NOMO-1 treated with DMSO at 0.1 percent for 48 hours (cell line): Measurements from ENCODE around the gene FBXL14.

Source experiments
- DNase-seq: peaks from one replicate; lab custom pipeline; 2025; ENCODE audit not compliant: unreplicated experiment; lab: John Stamatoyannopoulos, UW

The FBXL14 gene, protein sequence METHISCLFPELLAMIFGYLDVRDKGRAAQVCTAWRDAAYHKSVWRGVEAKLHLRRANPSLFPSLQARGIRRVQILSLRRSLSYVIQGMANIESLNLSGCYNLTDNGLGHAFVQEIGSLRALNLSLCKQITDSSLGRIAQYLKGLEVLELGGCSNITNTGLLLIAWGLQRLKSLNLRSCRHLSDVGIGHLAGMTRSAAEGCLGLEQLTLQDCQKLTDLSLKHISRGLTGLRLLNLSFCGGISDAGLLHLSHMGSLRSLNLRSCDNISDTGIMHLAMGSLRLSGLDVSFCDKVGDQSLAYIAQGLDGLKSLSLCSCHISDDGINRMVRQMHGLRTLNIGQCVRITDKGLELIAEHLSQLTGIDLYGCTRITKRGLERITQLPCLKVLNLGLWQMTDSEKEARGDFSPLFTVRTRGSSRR

DNA sequence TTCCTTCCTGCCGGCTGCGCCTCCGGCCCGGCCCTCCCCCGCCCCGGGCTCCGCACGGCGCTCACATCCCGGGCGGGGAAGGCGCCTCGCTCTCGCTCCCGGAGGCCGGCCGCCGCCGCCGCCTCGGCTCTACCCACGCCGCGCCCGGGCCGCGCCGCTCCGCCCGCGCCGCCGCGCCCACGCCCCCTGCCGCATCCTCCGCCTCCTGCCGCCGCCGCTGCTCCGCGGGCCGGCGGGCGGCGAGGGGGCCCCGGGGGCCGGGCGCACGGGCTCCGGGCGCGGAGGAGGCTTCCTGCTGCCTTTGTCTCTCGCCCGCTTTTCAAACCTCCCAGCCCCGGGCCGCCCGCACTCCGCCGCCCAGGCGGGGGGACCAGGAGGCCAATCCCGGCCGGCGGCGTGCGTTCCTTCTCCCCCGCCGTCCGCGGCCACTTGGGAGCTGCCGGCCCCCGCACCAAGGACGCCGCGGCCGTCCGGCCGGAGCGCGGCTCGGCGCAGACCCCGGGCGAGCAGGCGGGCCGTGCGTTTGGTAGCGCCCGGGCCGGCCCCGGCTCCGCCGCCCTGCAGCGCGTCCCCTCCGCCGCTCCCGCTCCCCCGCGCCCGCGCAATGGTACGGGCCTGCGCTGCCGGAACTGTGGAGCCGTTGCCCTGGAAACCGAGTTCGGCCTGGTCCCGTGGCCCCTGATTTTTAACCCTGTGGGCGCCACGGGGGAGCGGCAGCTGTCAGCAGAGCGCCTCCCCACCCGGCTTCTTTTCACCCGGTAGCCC, at the start of gene FBXL14:
FBXL14 (minus strand) TSS at position 321 of the 765 bp plus-strand sequence. CDS start 515 bp downstream, outside the sequence.
- DNase-seq = peak; percentile 80

DNA sequence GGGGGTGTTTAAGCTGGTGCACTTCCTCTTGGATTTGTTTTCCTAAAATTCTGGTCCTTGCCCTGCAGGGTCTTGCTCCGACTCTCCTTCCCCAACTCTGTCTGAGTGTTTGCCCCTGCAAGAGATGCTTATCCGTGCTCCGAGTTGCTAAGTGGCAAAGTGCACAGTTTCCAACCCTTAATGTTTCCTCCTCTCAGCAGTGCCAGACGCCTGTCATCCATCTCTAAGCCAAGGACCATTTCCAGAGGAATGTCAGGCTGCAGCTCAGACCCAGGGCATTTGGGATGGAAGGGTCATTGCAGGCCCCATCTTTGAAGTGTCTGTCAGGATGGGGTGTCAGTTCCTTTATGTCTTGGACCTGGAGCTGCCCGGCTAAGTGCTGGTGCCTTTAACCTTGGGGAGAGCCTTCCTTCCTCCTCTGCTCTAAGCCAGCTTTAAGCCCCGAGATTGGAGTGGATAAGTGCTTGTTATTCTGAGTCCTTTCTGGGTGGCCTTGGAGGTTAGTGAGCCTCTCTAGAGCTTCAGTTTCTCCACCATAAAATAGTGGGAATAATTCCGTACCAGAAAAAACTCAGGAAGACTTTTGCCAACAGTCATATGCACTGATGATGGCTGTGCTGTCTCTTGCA, 49.6 kb upstream of the FBXL14 start:
- DNase-seq = no peak

DNA sequence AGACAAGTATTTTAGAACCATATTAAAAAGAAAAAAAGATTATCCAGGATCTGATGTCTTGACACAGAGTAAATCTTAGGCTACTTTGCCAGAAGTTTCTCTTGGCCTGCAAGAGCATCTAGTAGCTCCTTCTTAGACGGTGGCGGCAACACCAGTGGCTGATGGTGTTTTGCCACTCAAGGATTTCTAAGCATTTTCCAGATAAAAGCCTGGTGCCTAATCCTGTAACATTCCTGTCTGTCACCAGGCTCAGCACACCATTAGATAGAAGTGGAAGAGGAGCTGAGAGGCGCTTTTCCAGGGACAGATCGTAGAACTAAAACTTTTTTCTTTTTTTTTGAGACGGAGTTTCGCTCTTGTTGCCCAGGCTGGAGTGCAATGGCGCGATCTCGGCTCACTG, 48.7 kb upstream of the FBXL14 start:
- DNase-seq = no peak

DNA sequence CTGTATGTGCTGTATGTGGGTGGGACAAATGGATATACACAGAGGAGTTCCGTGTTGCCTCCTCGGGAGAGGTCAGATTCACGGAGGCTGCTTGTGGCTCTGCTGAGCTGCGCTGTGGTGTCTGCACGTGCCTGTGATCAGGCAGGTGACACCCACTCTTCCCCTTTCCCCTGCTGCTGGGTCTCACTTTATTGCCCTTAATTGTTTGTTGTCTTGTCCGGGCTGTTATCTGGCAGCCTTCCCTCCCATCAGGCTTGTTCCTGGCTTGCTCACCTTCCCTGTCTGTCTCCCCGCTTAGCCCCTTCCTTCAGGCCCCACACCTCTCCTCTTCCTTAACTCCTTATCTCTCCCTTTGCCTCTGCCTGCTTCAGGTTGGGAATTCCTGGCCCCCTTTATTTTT, 48.1 kb upstream of the FBXL14 start:
- no peak for DNase-seq

DNA sequence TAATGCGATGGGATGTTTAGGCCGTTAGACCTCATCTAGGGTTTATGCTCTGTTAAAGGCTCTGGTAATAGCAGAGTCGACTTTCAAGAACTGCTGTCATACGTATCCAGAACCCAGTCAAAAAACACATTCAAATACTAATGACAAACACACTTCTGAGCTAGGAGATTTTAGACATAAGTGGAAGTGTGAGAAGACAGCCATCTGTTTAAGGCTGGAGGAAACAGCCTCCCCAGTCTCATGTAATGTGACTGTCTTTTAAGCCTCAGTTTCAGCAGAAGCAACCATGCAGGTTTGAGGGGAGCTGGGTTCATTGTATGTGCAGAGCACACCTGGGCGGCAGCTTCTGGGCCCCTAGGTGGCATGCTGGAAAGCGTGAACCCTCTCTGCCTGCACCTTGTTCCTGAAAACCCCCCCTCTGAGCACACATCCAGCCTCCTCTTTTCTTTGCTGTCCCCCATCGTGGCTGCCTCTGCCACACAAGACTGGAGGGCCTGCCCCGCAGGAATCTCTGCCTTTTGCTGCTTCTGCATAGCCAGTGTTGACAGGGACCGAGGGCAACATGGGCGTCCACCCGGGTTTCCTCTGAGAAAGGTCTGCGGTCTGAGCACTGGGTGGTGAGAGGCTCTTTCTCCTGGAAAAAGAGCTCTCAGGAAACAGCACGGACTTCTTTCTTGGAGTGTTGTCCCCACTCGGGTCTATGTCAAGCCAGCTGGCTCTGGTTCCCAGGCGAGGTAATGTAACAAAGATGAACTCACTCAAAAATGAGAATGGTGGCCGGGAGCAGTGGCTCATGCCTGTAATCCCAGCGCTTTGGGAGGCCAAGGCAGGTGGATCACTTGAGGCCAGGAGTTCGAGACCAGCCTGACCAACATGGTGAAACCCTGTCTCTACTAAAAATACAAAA, 46.2 kb upstream of the FBXL14 start:
- no peak for DNase-seq

DNA sequence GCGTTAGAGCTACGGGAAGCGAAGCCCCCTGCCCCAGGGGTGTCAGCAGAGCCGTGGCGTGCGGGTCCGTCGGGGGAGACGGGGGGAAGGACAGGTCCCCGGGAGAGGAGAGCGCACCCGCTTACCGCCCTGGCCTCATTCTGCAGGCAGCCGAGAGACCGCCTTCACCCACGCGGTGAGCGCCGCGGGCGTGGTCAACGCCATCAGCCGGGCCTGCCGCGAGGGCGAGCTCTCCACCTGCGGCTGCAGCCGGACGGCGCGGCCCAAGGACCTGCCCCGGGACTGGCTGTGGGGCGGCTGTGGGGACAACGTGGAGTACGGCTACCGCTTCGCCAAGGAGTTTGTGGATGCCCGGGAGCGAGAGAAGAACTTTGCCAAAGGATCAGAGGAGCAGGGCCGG, 45.2 kb upstream of the FBXL14 start:
- DNase-seq = no peak

DNA sequence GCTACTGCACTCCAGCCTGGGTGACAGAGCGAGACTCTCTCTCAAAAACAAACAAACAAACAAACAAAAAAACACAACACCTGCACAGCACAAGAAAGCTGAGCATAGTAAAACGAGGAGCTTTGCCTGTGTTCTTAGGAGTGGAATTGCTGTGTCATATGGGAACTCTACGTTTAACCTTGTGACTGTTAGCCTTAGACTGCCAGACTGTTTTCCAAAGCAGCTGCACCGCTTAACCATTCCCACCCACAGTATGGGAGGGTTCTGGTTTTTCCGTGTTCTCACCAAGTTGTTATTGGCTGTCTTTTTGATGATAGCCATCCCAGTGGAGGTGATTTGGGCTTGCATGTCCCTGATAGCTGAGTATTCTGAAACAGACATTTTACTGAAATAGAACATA, 43.8 kb upstream of the FBXL14 start:
- no peak for DNase-seq

DNA sequence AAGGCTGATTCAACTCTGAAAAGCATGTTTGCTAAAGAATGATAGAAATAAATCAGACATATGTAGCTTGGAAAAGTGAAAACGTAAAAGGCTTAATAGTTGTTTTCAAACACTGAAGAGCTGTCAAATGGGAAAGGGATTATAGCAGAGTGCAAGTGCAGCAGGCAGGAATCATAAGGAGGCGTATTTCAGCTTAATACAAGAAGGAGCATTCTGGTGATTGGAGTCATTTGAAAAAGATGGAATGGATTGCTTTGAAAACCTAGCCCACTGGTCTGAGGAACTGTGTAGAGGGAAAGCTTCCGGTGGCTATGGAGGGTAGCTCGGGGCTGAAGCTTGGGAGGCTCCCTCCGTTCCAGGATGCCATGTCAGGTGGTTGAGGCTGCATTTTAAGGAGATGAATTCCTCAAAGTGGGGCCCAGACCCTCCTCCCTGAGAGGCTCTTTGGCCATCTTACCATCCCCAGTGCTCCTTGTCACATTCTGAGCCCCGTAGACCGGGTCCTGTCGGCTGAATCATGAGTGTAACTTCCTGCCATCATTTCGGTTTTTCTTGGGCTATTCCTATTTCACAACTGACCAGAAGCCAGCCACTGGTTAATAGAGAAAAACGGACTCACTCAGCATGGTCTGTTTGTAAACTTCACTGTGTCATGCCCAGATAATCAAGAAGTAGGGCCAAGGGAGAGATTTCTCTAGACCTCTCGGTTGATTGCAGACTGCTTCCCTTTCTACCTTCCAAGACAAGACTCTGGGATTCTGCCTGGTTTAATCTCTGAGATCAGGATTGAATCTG, 41.1 kb upstream of the FBXL14 start:
- peak; percentile 65 for DNase-seq

DNA sequence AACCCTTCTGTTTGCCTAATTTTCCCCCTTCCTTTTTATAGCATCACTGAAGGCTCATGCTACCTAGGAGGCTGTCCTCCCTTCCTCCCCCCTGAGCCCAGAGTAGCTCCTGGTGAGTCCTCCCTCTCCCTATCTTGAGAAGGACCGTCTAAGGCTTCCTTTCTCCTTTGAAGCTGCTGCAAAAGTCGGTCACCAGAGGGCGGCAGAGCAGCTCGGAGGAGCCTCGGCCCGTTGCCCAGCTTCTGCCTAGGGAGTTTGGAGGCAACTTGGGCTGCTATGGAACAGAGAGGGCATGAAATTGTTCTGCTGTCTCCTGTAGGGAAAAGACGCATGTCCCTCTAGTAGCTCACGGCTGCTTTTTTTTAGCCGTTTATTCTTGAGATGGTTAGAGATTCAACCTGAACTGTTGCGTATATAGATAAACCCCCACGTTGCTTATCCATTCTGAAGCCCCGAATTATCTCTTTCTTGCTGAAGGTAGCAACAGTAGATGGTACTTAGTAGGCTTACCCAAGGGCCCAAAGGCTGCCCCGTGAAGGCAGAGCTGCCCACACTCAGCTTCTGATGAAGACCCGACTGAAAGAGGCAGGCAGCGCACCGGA, 40.3 kb upstream of the FBXL14 start:
- peak; percentile 84 for DNase-seq

DNA sequence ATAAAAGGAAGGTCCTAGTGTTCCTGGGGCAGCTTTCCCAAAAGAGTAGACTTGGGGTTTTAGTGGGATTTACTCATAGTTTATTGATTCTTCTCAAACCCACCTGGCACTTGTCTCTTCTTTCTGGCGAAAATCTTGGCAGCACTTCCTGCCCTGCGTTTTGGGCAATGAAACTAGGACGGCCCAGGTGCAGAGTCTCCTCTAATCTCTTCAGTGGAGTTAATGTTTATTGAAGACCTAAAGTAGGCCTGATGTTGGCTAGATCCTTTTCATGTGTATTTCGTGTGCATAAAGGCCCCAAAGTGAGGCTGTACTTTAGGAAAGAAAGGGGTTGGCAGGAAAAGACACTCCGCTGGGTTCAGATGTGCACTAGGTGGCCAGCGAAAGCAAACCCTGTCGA, 39.8 kb upstream of the FBXL14 start:
- DNase-seq = no peak

DNA sequence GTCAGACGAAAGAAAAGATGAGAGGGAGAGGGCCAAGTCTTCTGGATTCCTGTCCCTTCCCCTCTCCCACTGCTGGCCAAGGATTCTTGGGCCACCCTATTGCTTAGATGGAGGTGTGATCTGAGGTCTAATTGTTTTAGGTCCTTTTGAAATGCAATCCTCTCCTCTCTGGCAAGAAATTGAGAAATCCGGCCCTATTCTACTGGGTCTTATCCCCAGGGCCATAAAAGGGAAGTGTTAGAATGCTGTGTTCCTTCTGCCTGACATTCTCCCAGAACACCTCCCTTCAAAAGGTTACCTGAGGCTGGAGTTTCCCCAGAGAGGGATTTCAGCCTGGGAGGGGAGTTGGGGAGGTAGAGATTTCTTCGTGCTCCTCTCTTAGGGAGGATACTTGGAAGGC, 39.1 kb upstream of the FBXL14 start:
- peak; percentile 71 for DNase-seq

DNA sequence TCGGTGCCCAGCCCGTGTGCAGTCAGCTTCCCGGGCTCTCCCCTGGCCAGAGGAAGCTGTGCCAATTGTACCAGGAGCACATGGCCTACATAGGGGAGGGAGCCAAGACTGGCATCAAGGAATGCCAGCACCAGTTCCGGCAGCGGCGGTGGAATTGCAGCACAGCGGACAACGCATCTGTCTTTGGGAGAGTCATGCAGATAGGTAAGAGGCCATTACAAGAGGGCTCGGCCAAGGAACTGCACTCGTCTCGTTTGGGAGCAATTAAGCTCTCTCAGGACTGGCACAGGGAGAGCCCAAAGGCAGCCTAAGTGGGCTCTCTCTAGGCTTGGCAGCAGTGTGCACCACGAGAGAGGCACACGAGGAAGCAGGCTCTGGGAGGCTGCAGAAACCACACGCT, 38.3 kb upstream of the FBXL14 start:
- DNase-seq = no peak

DNA sequence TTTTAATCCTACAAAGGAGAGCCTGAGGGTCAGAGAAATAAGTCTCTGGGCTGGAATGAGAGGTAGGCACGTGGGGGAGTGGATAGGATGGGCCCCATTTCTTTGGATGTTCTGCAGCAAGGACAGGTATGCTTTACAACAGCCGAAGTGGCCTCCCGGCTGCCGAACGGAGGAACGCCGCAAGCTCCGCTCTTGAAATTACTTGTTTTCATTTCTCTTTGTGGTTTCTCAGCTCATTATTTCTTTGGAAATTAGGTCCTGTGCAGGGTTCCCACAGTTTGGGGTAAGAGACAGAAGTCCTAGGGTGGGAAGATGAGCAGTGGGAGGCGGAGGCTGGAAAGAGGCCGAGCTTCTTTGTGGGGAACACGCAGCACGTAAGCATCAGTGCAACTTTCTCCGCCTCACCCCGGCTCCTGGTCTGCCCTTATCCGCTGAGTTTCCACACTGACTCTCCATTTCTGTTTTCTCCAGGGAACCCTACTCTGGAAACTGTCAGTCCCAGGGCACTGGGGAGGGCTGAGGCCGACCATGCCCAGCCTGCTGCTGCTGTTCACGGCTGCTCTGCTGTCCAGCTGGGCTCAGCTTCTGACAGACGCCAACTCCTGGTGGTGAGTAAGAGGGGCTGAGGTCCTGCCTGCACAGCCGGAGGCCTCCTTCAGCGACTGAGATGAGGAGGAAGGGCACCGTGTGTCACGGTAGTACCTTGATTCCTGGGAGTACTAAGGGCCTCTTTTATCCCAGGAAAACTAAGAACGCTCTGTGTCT, 36.6 kb upstream of the FBXL14 start:
- DNase-seq = no peak

DNA sequence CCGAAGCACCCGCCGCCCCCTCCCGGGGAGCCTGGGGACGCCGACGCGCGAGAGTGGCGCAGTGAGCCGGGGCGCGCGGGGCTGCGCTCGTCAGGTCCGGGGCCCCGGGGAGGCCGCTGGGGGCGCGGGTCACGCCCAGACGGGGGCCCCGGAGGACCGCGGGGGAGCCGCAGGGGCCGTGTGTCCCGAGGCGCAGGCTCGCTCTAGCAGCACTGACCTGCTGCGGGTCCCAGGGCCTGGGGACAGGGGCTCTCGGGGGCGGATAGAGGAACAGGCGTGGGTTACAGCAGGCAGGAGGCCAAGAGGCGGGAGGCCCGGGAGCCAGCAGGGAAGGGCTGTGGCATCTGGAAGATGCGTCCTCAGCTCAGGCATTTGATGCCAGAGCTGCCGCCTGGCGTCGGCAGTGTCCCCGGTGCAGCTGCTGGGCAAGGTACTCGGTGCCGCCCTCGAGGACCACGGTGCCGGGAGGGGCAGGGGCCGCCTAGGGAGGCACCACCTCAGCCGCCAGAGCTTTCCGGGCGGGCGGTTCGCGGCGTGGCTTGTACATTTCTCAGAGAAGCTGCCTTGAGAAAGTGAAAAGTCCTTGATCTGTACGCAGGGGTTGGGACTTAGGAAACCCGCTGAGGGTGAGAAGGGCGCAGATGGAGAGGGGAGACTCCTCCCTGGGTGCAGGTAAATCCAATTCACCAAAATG, 35.9 kb upstream of the FBXL14 start:
- peak; percentile 11 for DNase-seq

DNA sequence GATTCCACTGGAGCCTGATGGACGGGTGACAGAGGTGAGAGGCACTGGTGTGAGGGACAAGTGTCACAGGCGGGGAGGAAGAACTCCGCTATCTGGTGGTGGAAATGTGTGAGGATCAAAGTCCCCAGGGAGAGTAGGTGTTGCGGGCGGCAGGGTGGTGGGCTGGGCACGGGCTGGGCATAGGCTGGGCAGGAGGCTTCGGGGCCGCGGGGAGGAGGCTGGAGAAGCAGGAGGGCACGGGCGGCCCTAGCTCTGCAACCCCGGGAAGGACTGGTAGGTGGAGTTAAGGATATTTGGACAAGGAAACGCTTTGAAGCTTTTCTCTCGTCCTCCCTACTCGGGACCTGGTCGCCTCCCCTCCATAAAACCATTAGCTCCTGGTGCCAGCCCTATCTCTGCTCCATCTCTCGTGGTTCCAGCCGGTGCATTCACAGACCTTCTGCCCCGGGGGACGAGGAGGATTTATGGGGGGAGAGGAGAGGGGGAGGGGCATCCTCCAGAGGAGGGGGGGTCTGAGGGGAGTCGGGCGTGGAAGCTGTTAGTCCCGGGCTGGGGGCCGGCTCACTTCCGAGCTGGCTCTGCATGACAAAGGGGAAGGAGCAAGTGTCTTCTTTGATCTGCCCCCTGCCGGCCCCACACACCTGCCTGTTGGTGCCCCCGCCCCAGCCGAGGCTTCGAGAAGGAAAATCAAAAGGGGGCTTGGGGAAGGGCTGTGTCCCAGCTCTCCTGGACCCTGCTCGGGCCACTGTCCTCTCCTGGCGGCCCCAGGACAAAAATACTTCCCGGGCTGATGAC, 35.2 kb upstream of the FBXL14 start:
- DNase-seq = peak; percentile 40

DNA sequence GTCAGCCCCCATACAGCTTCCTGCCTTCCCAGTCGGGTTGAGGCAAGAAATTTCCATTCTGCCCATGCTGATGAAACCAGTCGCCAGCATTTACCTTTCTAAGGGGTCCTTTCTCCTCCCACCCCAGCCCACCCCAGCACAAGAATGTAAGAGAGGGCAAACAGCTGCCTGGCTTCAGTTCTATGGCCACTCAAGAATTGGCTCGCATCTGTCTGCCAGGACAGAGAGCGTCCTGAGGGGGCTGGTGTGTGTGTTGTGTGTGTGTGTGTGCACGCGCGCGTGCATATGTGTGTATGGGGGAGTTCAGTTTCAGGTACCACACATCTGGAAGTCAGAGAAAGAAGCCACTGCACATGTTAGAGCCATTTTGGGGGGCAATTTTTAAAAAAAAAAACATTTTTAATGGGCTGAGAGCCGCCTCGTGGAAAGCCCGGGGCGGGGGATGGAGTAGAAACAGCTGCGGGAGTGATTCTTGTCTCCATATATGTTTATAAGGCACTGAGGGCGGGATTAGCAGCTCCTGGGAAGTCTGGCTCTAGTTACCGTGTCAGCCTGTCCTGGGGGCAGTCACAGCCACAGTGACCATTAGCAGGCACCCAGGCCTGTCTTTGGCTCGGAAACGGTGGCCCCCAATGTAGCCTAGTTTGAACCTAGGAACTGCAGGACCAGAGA, 34.4 kb upstream of the FBXL14 start, which contains the start of gene WNT5B:
WNT5B (plus strand) TSS at position 566 of the 672 bp plus-strand sequence. CDS start 2,124 bp downstream, outside the sequence.
- DNase-seq = no peak

DNA sequence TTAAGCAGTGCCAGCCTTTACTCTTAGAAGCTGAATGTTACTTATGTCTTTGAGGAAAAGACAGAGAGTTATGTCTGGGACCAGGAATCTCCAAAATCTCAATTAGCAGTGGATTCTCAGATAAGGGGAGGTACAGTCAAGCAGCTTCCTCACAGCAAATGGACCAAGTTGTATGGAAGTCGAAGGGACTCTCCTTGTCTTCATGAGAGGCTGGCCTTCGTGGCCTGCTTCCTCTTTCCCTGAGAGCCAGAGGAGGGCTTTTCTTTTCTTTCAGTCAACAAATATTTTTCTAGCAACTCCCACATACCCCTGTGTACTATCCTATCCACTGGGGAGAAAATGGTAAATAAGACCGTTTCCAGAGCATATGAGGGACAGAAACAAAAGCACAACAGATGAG, 28.0 kb upstream of the FBXL14 start:
- no peak for DNase-seq
